GM19238 (cell line): Measurements from ENCODE around the gene HMGB3.
"Not testable (repeated sequence)": the region's sequence is repeated elsewhere in the genome, so short reads cannot be mapped to it uniquely, and the experiment has no call there.

Experiments used
- DNase-seq: peaks from one replicate; pipeline ENCODE4 v3.0.0; 2011; ENCODE audit warnings: low spot score; ENCODE audit not compliant: insufficient read length

Gene HMGB3

GRCh38 chrX:150977411-150978162, 5.5 kb upstream of the HMGB3 start:
- no peak for DNase-seq

GRCh38 chrX:150980186-150980585, 2.9 kb upstream of the HMGB3 start:
- DNase-seq, result no peak

GRCh38 chrX:150980711-150981110, 2.4 kb upstream of the HMGB3 start:
- no peak for DNase-seq

- no peak for DNase-seq
Measured at GRCh38 chrX:150982235-150982787, 824 bp upstream of the HMGB3 start.

GRCh38 chrX:150983521-150984168, 510 bp downstream of the HMGB3 start:
- DNase-seq, result no peak

GRCh38 chrX:150984169-150984824, 1.2 kb downstream of the HMGB3 start:
- no peak for DNase-seq

GRCh38 chrX:150987687-150988086, 4.6 kb downstream of the HMGB3 start:
- DNase-seq, result not testable (repeated sequence)

- no peak for DNase-seq
Measured at GRCh38 chrX:150989420-150989819, 6.3 kb downstream of the HMGB3 start.

GRCh38 chrX:150990910-150991309, 7.8 kb downstream of the HMGB3 start:
- no peak for DNase-seq

GRCh38 chrX:151000861-151001331, 17.8 kb downstream of the HMGB3 start:
- no peak for DNase-seq

- DNase-seq, result no peak
Measured at GRCh38 chrX:151004085-151004484, 20.9 kb downstream of the HMGB3 start.

GRCh38 chrX:151006410-151007109, 23.4 kb downstream of the HMGB3 start:
- DNase-seq, result no peak

- DNase-seq, result no peak
Measured at GRCh38 chrX:151009582-151009981, 26.4 kb downstream of the HMGB3 start.

GRCh38 chrX:151013164-151013743, 30.1 kb downstream of the HMGB3 start:
- DNase-seq, result no peak

GRCh38 chrX:151015684-151016083, 32.5 kb downstream of the HMGB3 start:
- no peak for DNase-seq

- DNase-seq, result no peak
Measured at GRCh38 chrX:151019856-151020255, 36.7 kb downstream of the HMGB3 start.

GRCh38 chrX:151030845-151031244, 47.7 kb downstream of the HMGB3 start:
- no peak for DNase-seq

GRCh38 chrX:151031391-151031975, 48.3 kb downstream of the HMGB3 start:
- no peak for DNase-seq

GRCh38 chrX:151039351-151039750, 56.2 kb downstream of the HMGB3 start:
- no peak for DNase-seq
